ENCODE measurements around the gene SDS.
"Not testable (repeated sequence)": the region's sequence is repeated elsewhere in the genome, so short reads cannot be mapped to it uniquely, and the experiment has no call there.

SDS gene

DNA sequence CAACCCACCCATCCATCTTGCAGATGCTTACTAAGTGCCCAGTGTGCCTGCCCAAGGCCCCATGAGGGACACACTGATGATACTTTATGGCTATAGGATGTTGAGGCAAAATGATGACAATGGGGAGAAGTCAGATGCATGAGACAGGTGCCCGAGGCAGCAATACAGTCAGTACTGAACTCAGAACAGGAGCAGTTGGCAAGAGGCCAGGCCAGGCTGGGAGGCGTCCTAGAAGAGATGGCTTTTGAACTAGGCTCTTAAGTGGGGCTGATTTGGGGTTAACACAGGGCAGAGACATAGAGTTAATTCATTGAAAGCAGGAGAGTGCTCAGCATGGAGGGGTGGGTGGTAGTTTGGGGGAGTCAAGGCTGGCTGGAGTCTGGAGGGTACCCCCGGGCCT, 29.7 kb downstream of the SDS start:
- no peak for DNase-seq

GRCh38 chr12:113373440-113373839, 30.2 kb downstream of the SDS start:
- DNase-seq = no peak

- no peak for DNase-seq
Measured at GRCh38 chr12:113372371-113372770, 31.3 kb downstream of the SDS start.

DNA sequence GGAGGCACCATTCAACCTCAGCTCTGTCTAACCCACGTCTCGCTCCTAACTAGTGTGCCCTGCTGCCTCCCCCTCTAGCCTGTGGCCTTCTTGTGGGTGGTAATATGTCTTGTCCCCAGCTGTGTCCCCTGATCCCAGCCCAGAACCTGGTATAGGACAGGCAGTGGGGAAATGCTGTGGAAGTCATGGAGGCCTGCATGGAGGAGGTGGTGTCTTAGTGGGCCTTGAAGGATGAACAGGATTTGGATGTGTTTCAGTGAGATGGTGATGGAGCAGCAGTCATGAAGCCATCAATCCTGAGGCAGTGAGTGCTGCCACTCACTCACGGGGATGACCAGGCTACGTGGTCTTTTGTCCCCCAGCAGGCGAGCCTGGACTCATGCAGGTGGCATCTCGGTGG, 31.9 kb downstream of the SDS start:
- no peak for DNase-seq

DNA sequence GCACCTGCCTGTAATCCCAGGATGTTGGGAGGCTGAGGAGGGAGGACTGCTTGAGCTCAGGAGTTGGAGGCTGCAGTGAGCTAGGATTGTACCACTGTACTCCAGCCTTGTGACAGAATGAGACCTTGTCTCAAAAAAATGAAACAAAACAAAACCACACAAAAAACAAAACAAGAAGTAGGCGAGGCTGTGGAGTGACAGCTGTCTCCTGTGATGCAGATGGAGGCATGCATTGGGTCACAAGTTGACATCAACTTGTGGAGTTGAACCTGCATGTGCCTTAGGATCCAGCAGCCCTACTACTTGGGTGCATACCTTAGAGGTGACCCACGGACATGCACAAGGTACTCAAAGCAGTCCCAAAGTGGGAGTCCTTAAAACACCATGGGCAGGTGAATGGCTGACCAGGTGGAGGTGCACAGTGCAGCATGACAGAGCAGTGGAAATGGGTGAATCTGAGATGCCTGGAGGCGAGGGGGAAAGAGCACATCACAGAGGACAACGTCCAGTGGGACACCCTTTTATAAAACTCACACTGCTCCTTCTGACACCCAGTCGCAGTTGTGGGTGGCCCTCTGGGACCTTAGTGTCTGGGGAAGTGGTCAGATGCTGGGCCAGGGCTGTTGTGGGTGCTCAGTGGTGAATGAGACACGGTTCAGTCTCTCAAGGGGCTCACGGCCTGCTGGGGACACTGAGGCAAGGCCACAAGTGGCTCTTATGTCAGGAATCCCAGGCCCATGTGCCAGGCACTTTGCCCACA, 32.6 kb downstream of the SDS start:
- DNase-seq = no peak

GRCh38 chr12:113369391-113369985, 34.2 kb downstream of the SDS start:
- no peak for DNase-seq

GRCh38 chr12:113368331-113368730, 35.4 kb downstream of the SDS start:
- DNase-seq = no peak

- no peak for DNase-seq
Measured at GRCh38 chr12:113366827-113367226, 36.9 kb downstream of the SDS start.

GRCh38 chr12:113365639-113366395, 37.9 kb downstream of the SDS start:
- DNase-seq = no peak

DNA sequence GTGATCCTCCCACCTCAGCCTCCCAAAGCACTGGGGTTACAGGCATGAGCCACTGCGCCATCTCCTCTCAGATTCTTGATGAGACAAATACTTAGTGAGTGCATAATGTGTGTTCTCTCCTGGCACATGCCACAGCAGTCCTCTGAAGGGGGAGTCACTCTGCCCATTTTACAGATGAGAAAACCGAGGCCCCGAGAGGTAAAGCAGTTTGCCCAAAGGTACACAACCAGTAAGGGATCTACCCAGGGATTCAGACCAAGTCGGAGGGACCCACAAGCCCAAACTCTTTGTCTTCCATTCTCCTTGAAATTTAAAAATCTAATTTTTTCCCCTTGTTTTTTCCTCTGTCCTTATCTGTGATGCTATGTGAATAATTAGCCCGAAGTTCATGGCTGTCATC, 39.0 kb downstream of the SDS start:
- DNase-seq = no peak

- DNase-seq = no peak
Measured at GRCh38 chr12:113361574-113362370, 41.9 kb downstream of the SDS start.

DNA sequence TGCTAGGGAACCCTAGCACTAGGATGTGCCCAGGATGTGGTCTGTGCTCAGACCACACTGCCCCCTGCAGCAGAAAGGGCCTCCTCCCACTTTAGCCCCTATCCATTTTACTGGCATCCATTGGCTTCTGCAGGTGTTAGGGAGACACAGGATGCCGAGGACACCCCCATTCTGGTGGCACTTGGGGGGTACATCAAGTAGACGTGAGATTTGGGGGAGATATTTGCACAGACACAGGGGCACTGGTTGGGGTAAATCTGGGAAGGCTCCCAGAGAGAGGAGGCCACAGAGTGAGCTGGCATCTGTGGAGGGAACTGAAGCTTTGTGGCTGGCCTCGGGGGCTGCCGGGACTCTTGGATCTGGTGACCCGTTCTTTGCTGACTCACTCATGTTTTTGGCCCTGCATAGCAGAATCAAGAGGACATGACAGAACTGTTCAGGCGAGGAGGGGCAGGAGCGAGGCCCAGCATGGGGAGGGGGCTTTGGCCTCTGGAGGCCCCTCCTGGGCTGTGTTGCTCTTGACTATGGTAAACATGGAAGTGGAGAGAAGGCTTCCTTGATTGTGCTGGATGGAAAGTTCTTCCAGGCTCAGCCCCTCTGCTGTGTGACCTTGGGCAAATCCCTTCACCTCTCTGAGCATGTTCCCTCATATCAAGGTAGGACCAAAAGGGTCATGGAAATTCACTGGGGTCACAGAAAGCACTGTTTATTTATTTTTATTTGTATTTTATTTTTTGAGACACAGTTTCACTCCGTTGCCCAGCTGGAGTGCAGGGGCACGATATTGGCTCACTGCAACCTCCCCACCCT, 43.5 kb downstream of the SDS start:
- no peak for DNase-seq

DNA sequence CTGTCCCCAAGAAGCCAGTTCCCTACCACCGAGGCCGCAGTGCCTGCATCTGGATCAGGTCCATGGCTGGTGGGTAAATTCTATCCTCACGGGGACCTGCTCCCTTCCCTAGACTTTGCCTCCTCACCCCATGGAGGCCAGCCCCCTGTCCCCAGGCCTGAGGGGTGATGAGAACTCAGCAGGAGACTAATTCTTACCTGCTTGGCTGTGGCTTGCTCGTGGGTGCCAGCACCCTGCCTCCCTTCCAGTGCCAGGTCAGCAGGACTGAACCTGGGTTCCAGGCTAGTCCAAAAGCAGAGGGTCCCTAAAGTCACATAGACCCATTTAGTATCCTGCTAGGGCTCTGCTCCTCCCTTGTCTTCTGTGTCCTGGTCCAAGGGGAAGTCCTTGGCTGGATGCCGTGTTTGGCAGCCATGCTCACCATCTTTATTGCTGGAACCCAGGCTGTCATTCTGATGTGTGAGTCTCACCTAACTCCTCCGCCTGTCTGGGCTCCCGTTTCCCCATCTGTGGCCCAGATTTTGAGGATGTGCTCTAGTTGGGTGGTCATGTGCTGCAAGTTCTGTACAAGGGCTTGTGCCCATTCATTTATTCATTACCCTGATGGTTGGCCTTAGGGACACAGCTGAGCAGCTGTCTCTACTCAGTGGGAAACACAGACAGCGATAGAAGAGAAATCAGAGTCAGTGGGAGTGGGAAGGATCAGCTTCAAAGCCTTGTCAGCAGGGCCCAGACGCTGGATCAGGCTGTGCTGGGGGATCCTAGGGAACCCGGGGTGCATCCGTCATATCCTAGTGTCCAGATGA, 44.4 kb downstream of the SDS start:
- no peak for DNase-seq

- DNase-seq = no peak
Measured at GRCh38 chr12:113358381-113359132, 45.1 kb downstream of the SDS start, which contains the start of gene PLBD2. TSS of gene PLBD2 (plus strand) at chr12:113358587. CDS start at chr12:113358601, 14 bp downstream.

GRCh38 chr12:113354192-113354591, 49.5 kb downstream of the SDS start:
- not testable (repeated sequence) for DNase-seq

GRCh38 chr12:113351089-113351488, 52.6 kb downstream of the SDS start:
- DNase-seq = no peak

- DNase-seq = no peak
Measured at GRCh38 chr12:113348849-113349536, 54.7 kb downstream of the SDS start.

- no peak for DNase-seq
Measured at GRCh38 chr12:113347892-113348291, 55.8 kb downstream of the SDS start.

DNA sequence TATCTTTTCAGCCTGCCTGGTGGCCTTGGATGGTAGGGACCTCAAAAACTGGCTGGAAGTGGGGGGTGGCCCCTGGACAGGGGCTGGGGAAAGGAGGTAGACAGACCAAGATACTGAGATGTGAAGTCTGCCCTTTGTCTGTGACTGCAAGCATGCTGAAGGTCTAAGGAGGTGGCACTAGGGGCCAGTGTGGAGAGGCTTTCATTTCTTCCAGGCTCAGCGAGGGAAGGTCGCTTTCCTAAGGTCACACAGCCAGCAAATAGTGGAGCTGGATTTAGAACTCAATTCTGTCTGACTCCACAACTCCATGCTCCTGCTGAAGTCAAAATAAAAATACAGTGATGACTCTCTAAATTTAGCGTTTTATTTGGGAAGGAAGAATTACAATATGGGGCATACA, 56.6 kb downstream of the SDS start:
- no peak for DNase-seq

DNA sequence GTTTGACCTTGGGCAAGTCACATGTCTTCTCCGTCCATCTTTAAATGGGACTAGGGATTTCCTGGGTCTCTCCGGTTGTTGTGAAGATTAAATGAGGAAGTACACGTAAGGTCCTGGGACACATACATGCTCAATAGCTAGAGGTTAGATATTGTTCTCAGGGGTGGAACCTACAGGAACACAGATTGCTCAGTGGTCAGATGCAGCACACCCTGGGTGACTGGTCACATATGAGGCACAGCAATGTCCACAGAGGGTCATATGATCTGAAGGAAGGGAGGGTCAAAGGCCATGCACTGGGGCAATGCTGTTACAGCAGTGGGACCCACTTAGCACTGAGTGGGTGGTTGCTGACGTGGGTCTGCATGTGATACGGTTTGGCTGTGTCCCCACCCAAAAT, 57.3 kb downstream of the SDS start:
- no peak for DNase-seq
